ENCODE results near the gene GBP4.
"Not testable (repeated sequence)": the region's sequence is repeated elsewhere in the genome, so short reads cannot be mapped to it uniquely, and the experiment has no call there.

The GBP4 gene

GRCh38 chr1:89198491-89199072, at the start of gene GBP4:
TSS of gene GBP4 (minus strand) at chr1:89198942. CDS start at chr1:89198834, 108 bp downstream.
- DNase-seq (ENCODE audit: low read depth, low spot score), result no peak
- TF ChIP-seq CTCF (IDR thresholded peaks at IDR 0.05; ENCODE audit: insufficient read depth, low read length, missing control alignments), result no peak
- ChIA-PET POLR2A (no interaction called here), CTCF (no interaction called here)
- peak within 1 kb of the TSS; percentile 32 for H3K4me3 ChIP-seq (ENCODE audit: low read depth, low read length)

- ChIA-PET CTCF (no interaction called here), POLR2A (no interaction called here)
- no peak for TF ChIP-seq CTCF (IDR thresholded peaks at IDR 0.05; ENCODE audit: insufficient read depth, low read length, missing control alignments)
- no peak for DNase-seq (ENCODE audit: low read depth, low spot score)
- no peak overlapping the region for H3K4me3 ChIP-seq (ENCODE audit: low read depth, low read length)
Observed at GRCh38 chr1:89243046-89243445, 44.3 kb upstream of the GBP4 start.

GRCh38 chr1:89221341-89221740, 22.6 kb upstream of the GBP4 start:
- TF ChIP-seq CTCF (IDR thresholded peaks at IDR 0.05; ENCODE audit: insufficient read depth, low read length, missing control alignments), result no peak
- H3K4me3 ChIP-seq (ENCODE audit: low read depth, low read length), result no peak overlapping the region
- POLR2A ChIA-PET, result no interaction called here
- DNase-seq (ENCODE audit: low read depth, low spot score), result no peak
- CTCF ChIA-PET, result no interaction called here

- CTCF ChIA-PET, result interaction anchor here (1.5 kb wide), 1 partner anchor 246 kb away, joined by 4 read pairs; no protein-coding TSS in a partner anchor
- POLR2A ChIA-PET; DNase-seq (ENCODE audit: low read depth, low spot score); H3K4me3 ChIP-seq (ENCODE audit: low read depth, low read length): not testable (repeated sequence)
Observed at GRCh38 chr1:89219851-89220250, 21.1 kb upstream of the GBP4 start.

GRCh38 chr1:89218941-89219340, 20.2 kb upstream of the GBP4 start:
- DNase-seq (ENCODE audit: low read depth, low spot score); POLR2A ChIA-PET; H3K4me3 ChIP-seq (ENCODE audit: low read depth, low read length): not testable (repeated sequence)
- CTCF ChIA-PET, result interaction anchor here (1.5 kb wide), 1 partner anchor 245 kb away, joined by 4 read pairs; no protein-coding TSS in a partner anchor

GRCh38 chr1:89213347-89213746, 14.6 kb upstream of the GBP4 start:
- no peak overlapping the region for H3K4me3 ChIP-seq (ENCODE audit: low read depth, low read length)
- no peak for TF ChIP-seq CTCF (IDR thresholded peaks at IDR 0.05; ENCODE audit: insufficient read depth, low read length, missing control alignments)
- DNase-seq (ENCODE audit: low read depth, low spot score), result no peak
- POLR2A ChIA-PET, result no interaction called here
- CTCF ChIA-PET, result no interaction called here

- no peak for DNase-seq (ENCODE audit: low read depth, low spot score)
- CTCF ChIA-PET, result no interaction called here
Observed at GRCh38 chr1:89211035-89211634, 12.4 kb upstream of the GBP4 start.

More at GRCh38 chr1:89211035-89211634, 12.4 kb upstream of the GBP4 start:
- H3K4me3 ChIP-seq (ENCODE audit: low read depth, low read length), result no peak overlapping the region
- TF ChIP-seq CTCF (IDR thresholded peaks at IDR 0.05; ENCODE audit: insufficient read depth, low read length, missing control alignments), result no peak
- POLR2A ChIA-PET, result no interaction called here

Measured in AG04449 (cell line).